Osteoblast (primary cell): Measurements from ENCODE around the gene WNK1. TPM values are rescaled to one million over a fixed set of nuclear protein-coding genes. Genes with fewer than 3 reads are reported as not detected.

Source experiments
- DNase-seq: peaks from one replicate; pipeline ENCODE4 v3.0.0; 2011; ENCODE audit warnings: low spot score, mixed read lengths; ENCODE audit not compliant: insufficient read length; ENCODE audit errors: missing footprints
- H2AFZ ChIP-seq: 2 replicates; pipeline ENCODE4 v1.6.0; 2011; ENCODE audit warnings: mild to moderate bottlenecking, low read length
- H3K27ac ChIP-seq: 2 replicates; pipeline ENCODE4 v1.5.1; 2011; ENCODE audit warnings: mild to moderate bottlenecking, low read depth, low read length, moderate library complexity
- H3K27me3 ChIP-seq: 2 replicates; pipeline ENCODE4 v1.6.0; 2012; ENCODE audit warnings: mild to moderate bottlenecking, control low read depth, inconsistent platforms, low read length, moderate library complexity; ENCODE audit not compliant: insufficient read depth
- H3K36me3 ChIP-seq: 2 replicates; pipeline ENCODE4 v1.5.1; 2011; ENCODE audit warnings: mild to moderate bottlenecking, low read length, control low read depth, moderate library complexity; ENCODE audit not compliant: insufficient read depth
- H3K4me1 ChIP-seq: 2 replicates; pipeline ENCODE4 v1.5.1; 2011; ENCODE audit warnings: mild to moderate bottlenecking, low read length, control low read depth, moderate library complexity; ENCODE audit not compliant: insufficient read depth
- H3K4me2 ChIP-seq: 2 replicates; pipeline ENCODE4 v1.6.0; 2011; ENCODE audit warnings: mild to moderate bottlenecking, low read length; ENCODE audit not compliant: insufficient read depth
- H3K4me3 ChIP-seq: fragments of 200-600 bp; sonication (generic); 3 replicates; pipeline ENCODE4 v1.5.1; 2012; ENCODE audit warnings: mild to moderate bottlenecking, low read length, inconsistent platforms; ENCODE audit not compliant: insufficient read depth
- H3K79me2 ChIP-seq: 2 replicates; pipeline ENCODE4 v1.6.0; 2012; ENCODE audit warnings: mild to moderate bottlenecking, low read length, control low read depth, inconsistent platforms; ENCODE audit not compliant: insufficient read depth
- H3K9me3 ChIP-seq: 2 replicates; pipeline ENCODE4 v1.5.1; 2011; ENCODE audit warnings: low read depth, low read length, control low read depth
- H4K20me1 ChIP-seq: 2 replicates; pipeline ENCODE4 v1.6.0; 2012; ENCODE audit warnings: mild to moderate bottlenecking, low read length, control low read depth; ENCODE audit not compliant: insufficient read depth
- total RNA-seq: library from RNA; depleted of rRNA; stranded (reverse); fragments of >200 nt; gene quantifications from 2 replicates; pipeline ENCODE4 v1.2.3, GENCODE V29; 2012
- TF ChIP-seq, protein P1 (sequence below): IDR thresholded peaks from 2 replicates; pipeline ENCODE4 v1.5.1; 2011; ENCODE audit warnings: mild to moderate bottlenecking, low read depth, low read length, moderate library complexity; ENCODE audit errors: extremely low read depth

The WNK1 gene
- total RNA-seq, 1 donor, result 110 TPM

DNA sequence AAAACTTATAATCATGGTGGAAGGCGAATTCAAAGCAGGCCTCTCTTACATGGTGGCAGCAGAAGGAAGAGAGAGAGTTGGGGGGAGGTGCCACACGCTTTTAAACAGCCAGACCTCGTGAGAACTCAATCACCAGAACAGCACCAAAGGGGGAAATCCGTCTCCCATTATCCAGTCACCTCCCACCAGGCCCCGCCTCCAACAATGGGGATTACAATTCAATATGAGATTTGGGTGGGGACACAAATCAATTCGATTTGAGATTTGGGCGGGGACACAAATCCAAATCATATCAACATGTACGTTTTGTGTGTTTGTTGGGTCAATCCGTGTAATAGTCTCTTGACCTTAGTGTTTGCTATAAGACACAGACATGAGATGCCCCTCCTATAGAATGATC, 21.8 kb upstream of the WNK1 start:
- no peak overlapping the region for H3K4me2 ChIP-seq
- TF ChIP-seq, protein P1, sequence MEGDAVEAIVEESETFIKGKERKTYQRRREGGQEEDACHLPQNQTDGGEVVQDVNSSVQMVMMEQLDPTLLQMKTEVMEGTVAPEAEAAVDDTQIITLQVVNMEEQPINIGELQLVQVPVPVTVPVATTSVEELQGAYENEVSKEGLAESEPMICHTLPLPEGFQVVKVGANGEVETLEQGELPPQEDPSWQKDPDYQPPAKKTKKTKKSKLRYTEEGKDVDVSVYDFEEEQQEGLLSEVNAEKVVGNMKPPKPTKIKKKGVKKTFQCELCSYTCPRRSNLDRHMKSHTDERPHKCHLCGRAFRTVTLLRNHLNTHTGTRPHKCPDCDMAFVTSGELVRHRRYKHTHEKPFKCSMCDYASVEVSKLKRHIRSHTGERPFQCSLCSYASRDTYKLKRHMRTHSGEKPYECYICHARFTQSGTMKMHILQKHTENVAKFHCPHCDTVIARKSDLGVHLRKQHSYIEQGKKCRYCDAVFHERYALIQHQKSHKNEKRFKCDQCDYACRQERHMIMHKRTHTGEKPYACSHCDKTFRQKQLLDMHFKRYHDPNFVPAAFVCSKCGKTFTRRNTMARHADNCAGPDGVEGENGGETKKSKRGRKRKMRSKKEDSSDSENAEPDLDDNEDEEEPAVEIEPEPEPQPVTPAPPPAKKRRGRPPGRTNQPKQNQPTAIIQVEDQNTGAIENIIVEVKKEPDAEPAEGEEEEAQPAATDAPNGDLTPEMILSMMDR, result no peak
- no peaks in the 10 kb centered on the region for H3K9me3 ChIP-seq
- H3K4me1 ChIP-seq, result peaks cover 12% of the 10 kb centered on the region
- H3K36me3 ChIP-seq, result no peaks in the 10 kb centered on the region
- H3K27ac ChIP-seq, result no peak overlapping the region
- no peak for DNase-seq
- peaks cover 4% of the 10 kb centered on the region for H3K27me3 ChIP-seq
- H4K20me1 ChIP-seq, result no peaks in the 10 kb centered on the region
- H2AFZ ChIP-seq, result no peak overlapping the region
- H3K4me3 ChIP-seq, result no peak overlapping the region
- no peaks in the 10 kb centered on the region for H3K79me2 ChIP-seq

DNA sequence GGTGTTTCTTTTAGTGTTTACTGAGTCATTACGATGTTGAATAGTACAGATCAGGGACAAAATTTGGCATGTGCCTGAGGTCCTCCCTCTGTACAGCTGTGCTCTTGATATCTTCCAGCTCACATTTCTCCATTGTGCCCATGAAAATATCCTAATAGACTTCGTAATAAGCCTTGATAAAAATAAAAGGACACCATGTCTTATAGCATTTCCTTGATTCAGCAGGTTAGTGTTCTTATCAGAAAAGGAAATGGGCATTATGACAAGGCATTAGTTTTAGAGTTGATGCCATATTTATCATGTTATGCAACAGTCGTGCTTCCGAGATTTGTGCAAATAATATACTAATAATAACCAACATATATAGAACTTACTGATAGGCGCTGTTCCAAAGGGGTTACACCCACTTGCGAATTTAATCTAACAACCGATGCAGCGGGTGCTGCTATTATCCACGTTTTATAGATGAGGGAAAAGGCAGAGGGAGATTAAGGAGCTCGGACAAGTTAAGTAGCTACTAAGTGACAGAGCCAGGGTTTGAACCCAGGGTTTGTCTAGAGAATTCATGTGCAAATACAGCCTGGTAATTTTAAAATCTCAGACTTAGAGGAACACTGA, 15.1 kb upstream of the WNK1 start:
- TF ChIP-seq, protein P1, result no peak
- Histone ChIP-seq H3K4me1 (no peaks in the 10 kb centered on the region), H3K36me3 (no peaks in the 10 kb centered on the region), H3K4me3 (no peak overlapping the region), H4K20me1 (no peaks in the 10 kb centered on the region), H3K27ac (no peak overlapping the region), H3K27me3 (peaks cover 5% of the 10 kb centered on the region), H3K4me2 (no peak overlapping the region), H3K79me2 (no peaks in the 10 kb centered on the region), H3K9me3 (no peaks in the 10 kb centered on the region), H2AFZ (no peak overlapping the region)
- no peak for DNase-seq

DNA sequence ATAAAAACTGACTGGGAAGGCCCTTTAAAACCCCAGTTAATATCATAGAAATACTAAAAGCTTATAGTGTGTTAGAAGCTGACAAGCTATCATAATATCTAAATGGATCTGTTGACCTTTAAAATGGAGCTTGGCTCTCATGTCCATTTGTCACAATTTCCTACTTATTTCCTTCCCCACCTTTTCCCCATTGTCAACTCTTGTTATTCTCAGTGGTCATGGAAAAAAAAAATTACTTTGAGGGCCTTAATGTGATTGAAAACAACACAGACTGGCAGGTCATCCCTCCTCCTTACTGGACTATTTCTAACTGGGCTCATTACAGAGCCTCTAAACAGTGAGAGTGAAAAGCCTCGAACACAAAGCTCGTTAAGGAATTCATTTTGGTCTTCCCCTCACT, 13.7 kb upstream of the WNK1 start:
- Histone ChIP-seq H3K4me2 (no peak overlapping the region), H3K36me3 (no peaks in the 10 kb centered on the region), H3K4me3 (no peak overlapping the region), H3K9me3 (no peaks in the 10 kb centered on the region), H3K27me3 (peaks cover 5% of the 10 kb centered on the region), H3K79me2 (no peaks in the 10 kb centered on the region), H3K27ac (no peak overlapping the region), H3K4me1 (no peaks in the 10 kb centered on the region), H2AFZ (no peak overlapping the region), H4K20me1 (no peaks in the 10 kb centered on the region)
- DNase-seq, result no peak
- TF ChIP-seq, protein P1, result no peak

DNA sequence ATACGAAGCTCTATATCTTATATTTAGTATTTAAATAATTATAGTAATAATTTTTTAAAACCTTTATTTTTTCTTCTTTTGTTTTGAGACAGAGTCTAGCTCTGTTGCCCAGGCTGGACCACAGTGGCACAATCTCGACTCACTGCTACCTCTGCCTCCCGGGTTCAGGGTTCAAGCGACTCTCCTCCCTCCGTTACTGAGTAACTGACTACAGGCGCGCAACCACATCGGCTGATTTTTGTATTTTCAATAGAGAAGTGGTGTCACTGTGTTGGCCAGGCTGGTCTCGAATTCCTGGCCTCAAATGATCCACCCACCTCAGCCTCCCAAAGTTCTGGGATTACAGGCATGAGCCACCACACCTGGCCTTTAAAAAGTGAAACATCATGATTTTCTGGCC, 13.0 kb upstream of the WNK1 start:
- no peaks in the 10 kb centered on the region for H3K79me2 ChIP-seq
- no peak overlapping the region for H3K27ac ChIP-seq
- no peaks in the 10 kb centered on the region for H4K20me1 ChIP-seq
- no peaks in the 10 kb centered on the region for H3K9me3 ChIP-seq
- H3K4me3 ChIP-seq, result no peak overlapping the region
- no peak for DNase-seq
- TF ChIP-seq, protein P1, result no peak
- H3K4me1 ChIP-seq, result no peaks in the 10 kb centered on the region
- peaks cover 5% of the 10 kb centered on the region for H3K27me3 ChIP-seq
- no peak overlapping the region for H3K4me2 ChIP-seq
- H3K36me3 ChIP-seq, result no peaks in the 10 kb centered on the region
- H2AFZ ChIP-seq, result no peak overlapping the region
